NCI-H187 (cell line): ENCODE results near the gene ECEL1.

Experiments
- DNase-seq, 2 experiments: peaks; one replicate each; lab custom pipeline; 2025; lab: John Stamatoyannopoulos, UW

The ECEL1 gene

GRCh38 chr2:232483923-232484627 is 3.6 kb downstream of the ECEL1 start:
- no peak for DNase-seq

DNA sequence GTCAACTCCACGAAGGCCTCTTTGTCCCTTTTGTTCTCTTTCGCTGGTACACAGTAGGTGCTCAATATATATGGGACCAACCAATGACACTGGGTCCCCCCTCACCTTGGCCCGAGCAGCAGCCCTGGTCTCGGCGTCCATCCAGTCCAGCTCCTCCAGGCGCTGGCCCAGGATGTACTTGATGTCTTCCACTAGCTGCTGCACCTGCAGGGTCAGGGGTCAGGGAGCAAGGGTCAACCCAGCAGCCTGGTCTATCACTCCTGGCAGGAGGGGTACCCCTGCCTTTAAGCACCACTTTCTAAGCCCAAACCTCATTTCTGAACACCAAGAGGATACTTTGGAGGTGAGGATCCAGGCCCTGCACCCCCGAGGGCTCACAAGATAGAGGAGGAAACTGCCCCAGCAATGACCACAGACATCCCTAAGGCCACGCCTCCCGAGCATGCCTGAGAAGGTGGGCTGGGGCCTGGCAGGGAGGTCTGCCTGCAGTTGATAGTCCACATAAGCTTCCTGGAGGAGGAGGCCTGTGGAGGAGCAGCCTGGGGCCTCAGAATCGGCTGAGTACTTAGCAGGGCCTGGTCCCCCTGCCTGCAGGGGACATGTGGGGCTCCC is 4.2 kb downstream of the ECEL1 start:
- DNase-seq: no peak

GRCh38 chr2:232482301-232483238 is 5.1 kb downstream of the ECEL1 start:
- DNase-seq: no peak

GRCh38 chr2:232481322-232482140 is 6.1 kb downstream of the ECEL1 start:
- no peak for DNase-seq

- no peak for DNase-seq
These were observed 7.1 kb downstream of the ECEL1 start for GRCh38 chr2:232480201-232481190.

DNA sequence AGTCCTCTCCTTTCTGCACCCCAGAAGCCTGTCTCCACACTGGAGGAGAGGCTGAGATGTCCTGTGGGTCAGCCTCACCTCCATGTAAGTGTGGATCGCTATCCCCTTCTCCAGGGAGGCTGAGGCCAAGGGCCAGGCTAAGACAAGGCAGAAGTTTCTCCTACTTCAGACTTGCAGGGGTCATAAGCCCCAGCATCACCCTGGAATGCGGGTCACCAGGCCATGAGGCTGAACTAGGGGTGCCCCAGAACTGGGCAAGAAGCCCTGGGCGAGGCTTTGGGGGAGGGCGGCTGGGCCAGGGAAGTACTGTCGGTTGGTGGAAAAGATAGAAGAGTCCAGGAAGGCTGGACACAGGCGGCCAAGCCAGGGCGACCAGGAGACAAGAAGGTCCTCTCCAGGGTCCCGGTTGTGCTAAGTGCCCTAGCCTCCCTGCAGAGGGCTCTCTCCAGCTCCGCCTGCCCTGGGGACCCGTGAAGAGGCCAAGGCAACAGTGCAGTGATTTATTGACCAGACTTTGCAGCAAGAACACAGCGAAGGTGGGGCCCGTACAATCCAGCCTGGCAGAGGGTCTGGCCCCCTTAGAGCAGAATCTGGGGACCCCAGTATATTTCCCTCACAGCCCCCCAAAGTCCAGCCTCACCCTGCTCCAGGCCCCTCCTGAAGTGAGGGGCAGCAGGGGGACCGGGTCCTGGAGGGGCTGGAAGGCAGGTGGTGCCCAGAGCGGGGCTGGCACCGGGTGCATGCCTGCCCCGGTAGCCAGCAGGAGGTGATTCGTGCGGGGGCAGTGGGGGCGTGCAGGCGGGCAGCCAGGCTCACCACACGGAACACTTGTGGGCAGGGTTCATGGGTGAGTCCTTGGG is 8.1 kb downstream of the ECEL1 start:
- no peak for DNase-seq

DNA sequence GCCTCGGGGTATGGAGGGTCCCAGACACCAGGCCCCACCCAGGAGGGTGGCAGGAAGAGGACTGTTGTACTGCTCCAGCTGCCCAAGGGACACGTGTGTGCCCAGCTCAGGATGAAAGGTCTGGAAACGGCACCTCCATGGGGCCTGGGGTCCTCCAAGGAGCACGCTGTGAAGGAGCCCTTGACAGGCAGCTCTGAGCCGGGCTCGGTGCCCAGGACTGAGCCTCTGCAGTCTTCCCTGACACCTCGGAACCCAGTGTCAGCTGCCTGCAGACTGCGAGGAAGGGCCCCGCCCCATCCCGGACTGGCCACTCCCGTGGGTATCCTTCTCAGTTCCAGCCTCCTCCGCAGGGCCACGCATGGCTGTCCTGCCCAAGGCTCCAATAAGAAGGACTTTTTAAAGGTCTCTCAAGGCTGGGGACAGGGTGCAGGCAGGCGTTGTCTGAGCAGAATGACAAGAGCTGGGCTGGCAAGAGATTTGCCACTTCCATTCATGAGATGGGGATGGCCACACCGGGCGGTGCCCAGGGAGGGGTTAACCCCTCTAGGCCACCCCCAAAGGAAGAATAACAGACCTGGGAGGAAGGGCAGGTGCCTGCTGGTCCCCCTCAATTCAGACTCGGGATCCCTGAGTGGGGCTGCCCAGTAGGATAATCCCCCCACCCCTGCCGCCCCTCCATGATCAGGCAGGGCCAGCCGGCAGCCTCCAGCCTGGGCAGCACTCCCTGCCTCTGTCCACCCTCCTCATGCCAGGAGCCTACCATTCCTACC is 8.9 kb downstream of the ECEL1 start:
- DNase-seq: no peak

DNA sequence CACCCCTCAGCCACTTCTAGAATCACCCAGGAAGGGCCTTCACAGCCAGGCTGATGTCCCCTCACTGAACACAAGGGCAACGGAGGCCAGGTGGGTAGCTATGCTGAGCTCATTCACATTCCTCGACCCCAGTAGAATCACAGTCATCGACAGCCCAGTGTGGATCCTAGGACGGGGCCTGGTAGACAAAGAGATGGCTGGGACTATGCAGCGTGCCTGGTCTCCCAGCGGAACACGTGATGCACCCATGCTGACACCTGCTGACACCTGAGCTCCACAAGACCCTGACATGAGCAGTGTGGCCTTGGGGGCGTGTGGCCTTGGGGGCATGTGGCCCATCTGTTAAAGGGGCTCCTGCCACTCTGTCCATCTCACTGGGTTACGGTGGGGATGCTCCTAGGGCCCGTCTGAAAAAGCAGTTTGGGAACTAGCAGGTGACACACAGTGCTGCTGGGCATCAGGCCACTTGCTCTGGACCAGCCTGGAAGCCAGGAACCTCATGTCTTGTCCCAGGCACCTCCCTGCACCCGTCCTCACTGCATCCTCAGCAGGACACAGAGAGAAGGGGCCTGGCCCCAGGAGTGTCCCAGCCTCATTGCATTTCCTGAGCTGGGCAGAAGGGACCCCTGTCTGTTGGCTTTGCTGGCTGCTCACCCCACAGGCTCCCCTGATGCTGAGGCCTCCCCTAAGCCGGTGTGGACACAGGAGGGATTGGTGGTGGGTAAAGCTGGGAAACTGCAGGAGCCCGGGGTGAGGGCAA is 9.7 kb downstream of the ECEL1 start:
- DNase-seq: no peak

DNA sequence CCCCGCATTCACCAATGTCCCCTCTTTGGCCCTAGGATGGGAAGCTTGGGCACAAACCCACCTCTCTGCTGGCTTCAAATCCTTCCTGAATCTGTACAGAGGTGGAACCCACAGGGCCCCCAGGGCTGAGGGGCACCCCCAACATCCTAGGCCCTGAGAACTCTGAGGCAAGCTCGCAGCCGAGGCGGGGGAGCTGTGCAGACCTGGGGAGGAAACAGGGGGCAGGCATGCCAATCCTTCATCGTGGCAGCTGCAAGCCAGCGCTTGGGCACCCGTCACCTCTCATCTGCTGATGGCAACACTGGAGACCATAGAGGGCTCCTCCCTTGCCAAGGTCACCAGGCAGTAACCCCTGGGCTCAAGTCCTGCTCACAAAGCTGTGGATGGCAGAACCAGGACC is 10.8 kb downstream of the ECEL1 start:
- DNase-seq: no peak

- DNase-seq: no peak
These were observed 11.6 kb downstream of the ECEL1 start for GRCh38 chr2:232476045-232476444.

DNA sequence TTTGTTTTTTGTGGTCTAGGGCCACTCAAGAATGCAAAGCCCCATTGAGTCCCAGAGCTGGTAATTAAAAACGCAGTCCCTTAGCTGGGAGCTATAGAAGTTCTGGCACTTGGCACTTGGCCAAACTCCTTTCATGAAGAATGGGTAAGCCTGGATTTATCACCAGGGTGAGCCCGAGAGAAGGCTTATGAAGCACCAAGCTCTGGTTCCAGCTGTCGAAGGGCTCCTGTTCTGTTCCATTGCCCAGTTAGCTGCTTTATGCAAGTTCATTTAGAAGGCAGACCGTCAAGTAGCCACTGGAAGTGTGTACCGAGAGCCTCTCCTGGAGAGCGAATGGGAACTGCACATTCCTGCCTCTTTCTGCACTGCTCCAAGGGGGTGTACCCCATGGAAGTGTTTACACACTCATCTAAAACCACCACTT is 14.2 kb downstream of the ECEL1 start:
- peak; percentile 68 to 78 for DNase-seq

DNA sequence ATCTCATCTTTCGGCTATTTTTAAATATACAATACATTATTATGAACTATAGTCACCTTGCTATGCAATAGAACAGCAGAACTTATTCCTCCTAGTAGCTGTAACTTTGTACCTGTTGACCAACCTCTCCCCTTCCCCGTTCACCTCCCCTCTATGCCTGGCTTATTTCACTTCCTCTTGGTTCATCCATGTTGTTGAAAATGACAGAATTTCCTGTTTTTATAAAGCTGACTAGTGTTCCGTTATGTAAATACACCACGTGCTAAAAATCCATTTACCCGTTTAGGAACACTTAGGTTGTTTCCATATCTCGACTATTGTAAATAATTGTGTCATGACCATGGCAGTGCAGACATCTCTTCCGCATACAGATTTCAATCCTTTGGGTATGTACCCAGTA is 21.4 kb downstream of the ECEL1 start:
- DNase-seq: no peak

- DNase-seq: no peak
These were observed 22.6 kb downstream of the ECEL1 start for GRCh38 chr2:232465061-232465460.

GRCh38 chr2:232464544-232464885 is 23.1 kb downstream of the ECEL1 start:
- DNase-seq: no peak

DNA sequence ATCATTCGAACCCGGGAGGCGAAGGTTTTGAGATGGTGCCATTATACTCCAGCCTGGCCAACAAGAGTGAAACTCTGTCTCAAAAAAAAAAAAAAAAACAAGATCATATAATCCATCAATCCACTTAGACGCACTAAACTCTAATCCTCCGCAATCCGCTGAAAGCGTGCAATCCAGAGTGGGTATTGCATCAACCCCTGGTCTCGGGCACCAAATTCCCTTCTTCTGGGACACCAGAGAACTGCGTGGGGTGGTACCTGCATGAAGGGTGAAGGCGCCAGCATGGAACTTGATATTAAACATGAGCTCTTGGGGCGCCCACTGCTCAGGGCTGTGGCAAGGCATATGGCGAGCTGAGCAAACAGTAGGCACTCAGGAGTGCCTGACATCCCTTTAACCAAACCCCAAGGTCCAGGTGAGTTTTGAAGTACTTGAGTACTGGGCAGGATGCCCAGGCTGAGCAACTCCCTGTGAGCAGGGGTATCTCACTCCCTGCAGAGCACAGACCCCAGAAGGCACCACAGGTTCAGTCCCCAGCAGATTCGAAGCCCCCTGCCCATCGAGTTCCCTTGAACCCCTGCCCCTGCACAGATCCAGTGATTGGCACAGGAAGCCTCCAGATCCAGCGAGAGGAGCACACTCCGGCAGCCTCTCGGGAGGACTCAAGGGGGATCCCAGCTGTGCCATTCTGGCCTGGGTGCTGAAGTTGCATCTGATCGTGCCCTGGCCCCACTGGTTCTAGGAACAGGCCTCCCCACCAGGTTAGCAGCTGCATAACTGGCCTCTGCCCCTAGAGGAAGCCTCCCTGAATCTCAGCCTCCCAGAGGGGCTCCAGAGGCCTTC is 23.7 kb downstream of the ECEL1 start:
- no peak for DNase-seq

- no peak for DNase-seq
These were observed 27.5 kb downstream of the ECEL1 start for GRCh38 chr2:232460171-232460570.

DNA sequence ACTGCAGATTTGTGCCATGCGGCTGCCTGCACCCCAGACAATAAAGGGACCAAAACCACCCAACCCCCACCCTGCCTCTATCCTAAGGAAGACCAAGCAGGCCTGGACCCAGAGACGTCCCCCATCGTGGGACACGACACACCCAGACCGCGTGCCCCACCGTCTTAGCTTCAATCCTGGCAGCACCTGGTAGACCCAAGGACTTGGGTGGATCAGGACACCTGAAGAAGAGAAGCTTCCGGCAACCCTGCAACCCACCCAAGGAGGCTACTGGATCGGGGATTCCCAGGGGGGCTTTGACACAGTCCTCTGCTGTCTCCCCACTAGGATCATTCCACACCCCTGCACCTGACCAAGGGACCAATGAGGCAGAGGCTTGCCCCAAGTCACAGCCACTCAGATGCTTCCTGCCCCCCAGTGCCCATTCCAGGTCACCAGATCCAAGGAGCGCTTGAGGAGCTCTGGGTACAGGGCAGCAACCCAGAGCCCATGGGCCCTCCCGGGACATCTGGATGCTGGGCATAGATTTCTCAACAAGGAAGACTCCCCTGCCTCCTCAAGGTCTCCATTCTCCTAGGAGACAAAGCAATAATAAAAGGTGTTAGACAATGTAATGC is 28.1 kb downstream of the ECEL1 start:
- DNase-seq: no peak
